GM18907 (cell line): Measurements from ENCODE around the gene HMGB3.
"Not testable (repeated sequence)": the region's sequence is repeated elsewhere in the genome, so short reads cannot be mapped to it uniquely, and the experiment has no call there.

Source experiments
- ATAC-seq: cut with Tn5 transposase; IDR thresholded peaks from one replicate; pipeline ENCODE4 v1.9.1; 2021; ENCODE audit warnings: mild to moderate bottlenecking, moderate library complexity; ENCODE audit not compliant: unreplicated experiment

The HMGB3 gene

GRCh38 chrX:150982788-150983520 is at the start of gene HMGB3:
TSS of gene HMGB3 (plus strand) at chrX:150983335. CDS start at chrX:150985600, 2,265 bp downstream.
- peak; percentile 97 for ATAC-seq

- ATAC-seq: no peak
Observed at GRCh38 chrX:150933945-150934350, 49.2 kb upstream of the HMGB3 start.

GRCh38 chrX:150934453-150934852 is 48.7 kb upstream of the HMGB3 start:
- no peak for ATAC-seq

- ATAC-seq: no peak
Observed at GRCh38 chrX:150935467-150935866, 47.7 kb upstream of the HMGB3 start.

GRCh38 chrX:150936556-150936955 is 46.6 kb upstream of the HMGB3 start:
- no peak for ATAC-seq

GRCh38 chrX:150940844-150941495 is 42.2 kb upstream of the HMGB3 start:
- ATAC-seq: no peak

- ATAC-seq: no peak
Observed at GRCh38 chrX:150941580-150941979, 41.6 kb upstream of the HMGB3 start.

GRCh38 chrX:150942942-150943594 is 40.1 kb upstream of the HMGB3 start:
- no peak for ATAC-seq

GRCh38 chrX:150944233-150944632 is 38.9 kb upstream of the HMGB3 start:
- no peak for ATAC-seq

GRCh38 chrX:150954951-150955350 is 28.2 kb upstream of the HMGB3 start:
- ATAC-seq: no peak

GRCh38 chrX:150955590-150955989 is 27.5 kb upstream of the HMGB3 start:
- ATAC-seq: no peak

- no peak for ATAC-seq
Observed at GRCh38 chrX:150958177-150958576, 25.0 kb upstream of the HMGB3 start.

- ATAC-seq: no peak
Observed at GRCh38 chrX:150959557-150959956, 23.6 kb upstream of the HMGB3 start.

- ATAC-seq: no peak
Observed at GRCh38 chrX:150961631-150962030, 21.5 kb upstream of the HMGB3 start.

- ATAC-seq: not testable (repeated sequence)
Observed at GRCh38 chrX:150964416-150964815, 18.7 kb upstream of the HMGB3 start.

GRCh38 chrX:150966235-150966634 is 16.9 kb upstream of the HMGB3 start:
- ATAC-seq: no peak

- no peak for ATAC-seq
Observed at GRCh38 chrX:150966742-150967141, 16.4 kb upstream of the HMGB3 start.

GRCh38 chrX:150967786-150968185 is 15.3 kb upstream of the HMGB3 start:
- ATAC-seq: no peak

GRCh38 chrX:150968862-150969720 is 14.0 kb upstream of the HMGB3 start:
- ATAC-seq: no peak

GRCh38 chrX:150972450-150972849 is 10.7 kb upstream of the HMGB3 start:
- no peak for ATAC-seq
